ENCODE measurements around the gene ANGPTL4.

GRCh38 chr19:8338835-8339234 lies 25.1 kb upstream of the ANGPTL4 start:
- TF ChIP-seq CTCF (IDR thresholded peaks at IDR 0.05; ENCODE audit: insufficient read depth, low read length) (no peak), REST (IDR thresholded peaks at IDR 0.05; ENCODE audit: insufficient replicate concordance, low read depth) (no peak), GABPA (IDR thresholded peaks at IDR 0.05; ENCODE audit: low read depth) (no peak), POLR2AphosphoS5 (IDR thresholded peaks at IDR 0.05; ENCODE audit: low read depth) (no peak)
